Activated T-cell treated with anti-CD3 and anti-CD28 coated beads for 24 hours (primary cell): Measurements from ENCODE around the gene CD55.

Experiments
- DNase-seq: peaks from one replicate; pipeline ENCODE4 v3.0.0-alpha.2; 2020; ENCODE audit warnings: low read depth

CD55 gene

DNA sequence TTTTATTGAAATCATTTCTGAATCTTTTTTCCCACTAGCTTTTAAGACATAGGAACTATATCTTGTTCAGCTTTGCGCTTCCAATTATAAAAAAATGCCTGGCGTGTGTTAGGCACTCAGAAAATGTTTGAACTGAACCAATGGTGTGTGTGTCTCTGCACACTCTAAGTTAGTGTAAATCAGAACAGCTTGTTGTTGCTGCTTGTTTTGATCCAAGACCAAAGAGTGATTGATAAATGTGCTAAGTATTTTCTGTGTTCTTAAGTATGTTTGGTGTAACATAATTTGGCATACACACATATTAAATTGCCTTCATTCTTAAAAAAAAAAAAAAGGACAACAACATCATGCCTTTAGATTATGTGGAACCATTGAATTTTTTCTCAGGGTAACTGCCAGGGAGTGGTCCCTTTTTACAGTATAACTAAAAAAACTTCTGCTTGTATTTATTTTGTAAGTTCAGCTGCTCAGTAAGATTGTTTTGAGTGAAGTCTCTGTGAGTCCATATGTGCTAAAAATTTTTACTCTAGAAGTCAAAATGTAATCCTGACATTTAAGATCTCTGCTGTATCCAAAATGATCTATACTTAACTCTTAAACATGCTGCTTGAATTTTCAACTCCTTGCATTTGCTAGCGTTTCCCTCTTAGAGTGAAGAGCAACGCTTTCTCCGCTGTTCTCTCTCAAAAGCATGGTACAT, 8.7 kb downstream of the CD55 start:
- DNase-seq, result no peak

DNA sequence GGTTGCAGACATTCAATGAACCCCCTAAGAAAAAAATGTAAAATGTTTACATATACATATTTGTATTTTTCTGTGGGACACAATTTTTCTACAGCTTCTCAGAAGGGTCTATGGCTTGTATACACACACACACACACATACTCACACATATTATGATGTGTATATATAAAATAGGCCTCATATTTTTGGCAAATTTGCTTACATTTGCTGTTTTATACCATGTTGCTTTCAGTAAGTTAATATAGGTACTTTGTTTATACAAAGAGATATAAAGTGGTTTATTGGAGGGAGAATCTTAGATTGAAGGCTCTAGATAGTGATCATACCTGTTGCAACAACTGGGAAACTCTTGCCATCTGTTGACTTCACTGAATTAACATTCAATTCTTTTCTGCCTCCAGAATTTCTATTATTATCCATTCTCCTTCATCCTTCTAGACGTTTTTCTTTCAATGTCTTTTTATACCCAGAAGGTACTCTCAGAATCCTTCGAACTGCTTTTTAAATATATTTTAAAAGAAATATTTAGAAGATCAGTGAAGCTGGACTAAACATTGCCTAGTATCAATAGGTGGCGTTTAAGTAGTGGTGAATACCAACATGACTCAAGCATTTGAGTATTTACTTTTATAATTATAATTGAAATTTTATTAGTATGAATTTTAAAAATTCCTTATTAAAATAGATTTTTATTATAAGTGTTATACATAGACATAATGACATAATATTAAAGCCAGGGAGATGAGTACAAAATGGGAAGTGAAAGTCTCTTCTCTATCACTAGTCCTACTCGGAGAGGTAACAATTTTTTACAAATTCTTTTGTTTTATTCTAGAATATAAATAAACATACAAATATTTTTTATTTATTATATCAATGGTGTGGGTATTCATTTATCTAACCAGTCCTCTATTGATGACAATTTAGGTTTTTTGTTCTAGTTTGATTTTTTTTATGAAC, 10.2 kb downstream of the CD55 start:
- DNase-seq, result no peak

DNA sequence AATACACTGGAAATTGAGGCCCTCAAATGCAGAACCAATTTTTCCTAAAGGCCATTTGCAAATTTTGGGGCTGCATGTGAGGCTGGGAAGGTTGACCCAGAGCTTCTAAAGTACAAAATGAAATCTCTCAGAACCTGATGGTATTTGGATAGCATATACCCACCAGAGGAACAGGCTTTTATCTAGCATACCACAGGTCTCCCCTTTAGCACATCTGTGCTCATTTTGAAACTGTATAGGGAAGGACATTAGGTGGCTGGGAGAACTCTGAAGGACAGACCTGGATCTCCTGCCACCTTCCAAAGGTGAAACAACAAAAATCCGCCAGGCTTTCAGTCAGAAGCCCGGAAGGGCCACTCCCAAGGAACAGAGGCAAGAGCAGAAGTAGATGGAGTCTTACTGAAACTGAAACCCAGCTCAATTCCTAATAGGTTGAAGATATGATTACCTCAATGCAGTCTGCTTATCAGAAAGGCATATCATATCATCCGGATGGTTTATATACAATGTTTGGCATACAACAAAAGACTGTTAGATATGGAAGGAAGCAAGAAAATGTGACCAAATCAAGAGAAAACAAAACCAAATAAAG, 11.6 kb downstream of the CD55 start:
- DNase-seq, result no peak

DNA sequence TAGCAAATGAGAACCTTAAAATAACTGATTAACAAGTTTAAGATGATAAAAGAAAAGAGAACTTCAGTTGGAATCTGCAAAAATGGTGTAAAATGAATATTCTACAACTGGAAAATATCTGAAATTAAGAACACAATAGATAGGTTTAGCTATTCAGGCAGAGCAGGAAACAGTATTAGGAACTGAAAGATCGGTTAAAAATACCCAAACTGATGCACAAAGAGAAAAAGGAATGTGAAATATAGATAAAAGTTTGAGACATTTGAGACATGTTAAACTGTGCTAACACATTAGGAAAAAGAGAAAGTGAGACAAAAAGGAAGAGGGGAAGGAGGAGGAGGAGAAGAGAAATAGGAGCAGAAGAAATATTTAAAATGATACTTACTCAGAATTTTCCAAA, 12.1 kb downstream of the CD55 start:
- DNase-seq, result no peak

DNA sequence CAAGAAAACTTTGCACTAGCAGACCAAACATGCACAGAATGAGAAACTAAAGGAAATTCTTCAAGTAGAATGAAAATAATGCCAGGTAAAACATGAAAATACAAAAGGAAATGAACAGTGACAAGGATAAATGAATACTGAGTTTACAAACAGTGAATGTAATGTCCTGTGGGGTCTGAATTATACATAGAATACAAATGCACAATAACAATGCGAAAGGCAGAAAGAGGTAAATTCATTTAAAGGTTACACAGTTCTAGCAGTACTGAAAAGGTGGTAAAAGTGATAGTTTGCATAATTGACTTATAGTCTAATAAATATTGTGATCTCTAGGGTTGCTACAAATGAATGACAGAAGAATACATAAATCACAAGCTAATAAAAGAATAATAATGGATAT, 12.9 kb downstream of the CD55 start:
- no peak for DNase-seq

DNA sequence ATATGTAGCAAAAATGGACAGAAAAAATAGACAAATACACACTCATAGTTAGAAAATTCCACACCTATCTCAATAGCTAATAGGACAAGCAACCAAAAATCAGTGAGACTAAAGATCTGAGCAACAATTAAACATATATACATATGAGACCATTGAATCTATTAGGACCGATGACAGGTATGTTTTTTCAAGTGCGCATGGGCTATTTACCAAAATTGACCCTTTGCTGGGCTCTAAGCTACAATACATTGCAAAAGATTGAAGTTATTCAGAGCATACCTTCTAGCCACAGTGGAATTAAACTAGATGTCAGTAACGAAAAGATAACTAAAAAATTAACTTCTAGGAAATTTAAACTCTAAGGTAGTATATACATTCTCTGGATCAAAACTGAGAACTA, 13.7 kb downstream of the CD55 start:
- no peak for DNase-seq

DNA sequence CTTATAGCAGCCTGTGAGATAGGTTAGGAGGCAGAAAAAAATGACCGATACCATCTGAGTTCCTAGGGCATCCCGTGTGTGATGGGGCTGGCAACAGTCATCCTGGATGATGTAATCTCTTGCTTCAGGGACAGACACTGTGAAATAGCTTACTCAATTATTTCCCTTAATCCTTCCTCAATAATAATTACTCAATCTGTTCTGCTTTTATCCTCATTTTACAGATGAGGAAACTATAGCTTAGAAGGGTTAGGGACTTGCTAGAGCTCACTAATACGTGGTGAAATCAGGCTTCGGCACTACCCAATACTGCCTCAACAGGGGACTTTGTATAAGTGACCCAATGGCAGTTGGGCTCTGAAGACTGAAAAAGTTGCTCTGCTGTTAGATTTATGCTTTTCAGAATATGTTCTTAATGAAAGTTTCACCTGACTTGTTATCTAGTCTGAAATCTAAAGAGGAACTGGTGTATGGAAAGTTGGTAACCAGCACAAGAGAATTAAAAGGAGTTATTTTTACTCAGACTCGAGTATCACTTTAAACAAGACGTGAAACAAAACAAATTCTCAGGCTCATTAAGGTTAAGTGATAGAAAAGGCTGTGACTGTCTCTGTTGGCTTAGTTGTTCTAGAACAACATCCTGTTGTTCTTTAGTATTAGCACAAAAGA, 14.4 kb downstream of the CD55 start:
- no peak for DNase-seq

DNA sequence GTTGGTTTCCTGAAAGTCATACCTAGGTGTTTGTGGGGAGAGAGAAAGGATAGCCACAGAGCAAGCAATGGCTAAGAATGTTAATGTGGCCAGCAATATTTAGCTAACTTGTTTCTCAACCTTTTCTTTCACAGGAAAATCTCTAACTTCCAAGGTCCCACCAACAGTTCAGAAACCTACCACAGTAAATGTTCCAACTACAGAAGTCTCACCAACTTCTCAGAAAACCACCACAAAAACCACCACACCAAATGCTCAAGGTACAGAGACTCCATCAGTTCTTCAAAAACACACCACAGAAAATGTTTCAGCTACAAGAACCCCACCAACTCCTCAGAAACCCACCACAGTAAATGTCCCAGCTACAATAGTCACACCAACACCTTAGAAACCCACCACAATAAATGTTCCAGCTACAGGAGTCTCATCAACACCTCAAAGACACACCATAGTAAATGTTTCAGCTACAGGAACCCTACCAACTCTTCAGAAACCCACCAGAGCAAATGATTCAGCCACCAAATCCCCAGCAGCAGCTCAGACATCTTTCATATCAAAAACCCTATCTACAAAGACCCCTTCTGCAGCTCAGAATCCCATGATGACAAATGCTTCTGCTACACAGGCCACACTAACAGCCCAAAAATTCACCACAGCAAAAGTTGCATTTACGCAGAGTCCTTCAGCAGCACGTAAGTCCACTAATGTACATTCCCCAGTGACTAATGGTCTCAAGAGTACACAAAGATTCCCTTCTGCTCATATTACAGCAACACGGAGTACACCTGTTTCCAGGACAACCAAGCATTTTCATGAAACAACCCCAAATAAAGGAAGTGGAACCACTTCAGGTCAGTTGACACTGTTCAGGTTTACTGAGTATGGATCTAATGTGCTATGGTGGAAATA, 15.3 kb downstream of the CD55 start:
- DNase-seq, result peak; percentile 33

DNA sequence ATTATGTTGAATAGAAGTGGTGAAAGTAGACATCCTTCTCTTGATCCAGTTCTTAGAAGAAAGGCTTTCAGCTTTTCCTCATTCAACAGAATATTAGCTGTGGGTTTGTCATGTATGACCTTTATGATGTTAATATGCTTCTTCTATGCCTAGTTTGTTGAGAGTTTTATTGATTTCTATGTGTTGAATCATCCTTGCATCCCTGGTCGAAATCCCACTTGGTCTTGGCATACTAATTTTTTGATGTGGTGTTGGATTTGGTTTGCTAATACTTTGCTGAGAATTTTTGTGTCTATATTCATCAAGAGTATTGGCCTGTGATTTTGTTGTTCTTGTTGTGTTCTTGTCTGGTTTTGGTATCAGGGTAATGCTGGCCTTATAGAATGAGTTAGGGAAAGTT, 20.9 kb downstream of the CD55 start:
- DNase-seq, result no peak

DNA sequence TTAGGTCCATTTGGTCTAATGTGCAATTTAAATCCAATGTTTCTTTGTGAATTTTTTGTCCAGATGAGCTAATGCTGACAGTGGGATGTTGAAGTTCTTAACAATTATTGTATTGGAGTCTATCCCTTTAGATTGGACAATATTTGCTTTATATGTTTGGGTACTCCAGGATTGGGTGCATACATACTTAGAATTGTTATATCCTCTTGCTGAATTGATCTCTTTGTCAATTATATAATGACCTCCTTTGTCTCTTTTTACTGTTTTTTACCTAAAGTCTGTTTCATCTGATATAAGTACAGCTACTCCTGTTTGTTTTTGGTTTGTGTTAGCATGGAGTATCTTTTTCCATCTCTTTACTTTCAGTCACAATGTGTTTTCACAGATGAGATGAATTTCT, 22.2 kb downstream of the CD55 start:
- DNase-seq, result no peak

DNA sequence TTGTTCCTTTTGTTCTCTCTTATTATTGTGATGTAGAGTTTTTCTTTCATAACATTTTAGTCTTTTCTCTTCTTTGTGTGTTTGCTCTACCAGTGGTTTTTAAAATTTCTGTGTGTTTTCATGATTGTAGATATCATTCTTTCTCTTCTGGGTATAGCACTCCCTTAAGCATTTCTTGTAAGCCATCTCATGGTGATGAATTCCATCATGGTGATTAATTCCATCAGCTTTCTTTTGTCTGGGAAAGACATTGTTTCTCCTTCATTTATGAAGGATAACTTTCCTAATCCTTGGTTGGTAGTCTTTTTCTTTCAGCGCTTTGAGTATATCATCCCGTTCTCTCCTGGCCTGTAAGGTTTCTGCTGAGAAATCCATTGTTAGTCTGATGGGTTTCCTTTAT, 22.7 kb downstream of the CD55 start:
- DNase-seq, result no peak

DNA sequence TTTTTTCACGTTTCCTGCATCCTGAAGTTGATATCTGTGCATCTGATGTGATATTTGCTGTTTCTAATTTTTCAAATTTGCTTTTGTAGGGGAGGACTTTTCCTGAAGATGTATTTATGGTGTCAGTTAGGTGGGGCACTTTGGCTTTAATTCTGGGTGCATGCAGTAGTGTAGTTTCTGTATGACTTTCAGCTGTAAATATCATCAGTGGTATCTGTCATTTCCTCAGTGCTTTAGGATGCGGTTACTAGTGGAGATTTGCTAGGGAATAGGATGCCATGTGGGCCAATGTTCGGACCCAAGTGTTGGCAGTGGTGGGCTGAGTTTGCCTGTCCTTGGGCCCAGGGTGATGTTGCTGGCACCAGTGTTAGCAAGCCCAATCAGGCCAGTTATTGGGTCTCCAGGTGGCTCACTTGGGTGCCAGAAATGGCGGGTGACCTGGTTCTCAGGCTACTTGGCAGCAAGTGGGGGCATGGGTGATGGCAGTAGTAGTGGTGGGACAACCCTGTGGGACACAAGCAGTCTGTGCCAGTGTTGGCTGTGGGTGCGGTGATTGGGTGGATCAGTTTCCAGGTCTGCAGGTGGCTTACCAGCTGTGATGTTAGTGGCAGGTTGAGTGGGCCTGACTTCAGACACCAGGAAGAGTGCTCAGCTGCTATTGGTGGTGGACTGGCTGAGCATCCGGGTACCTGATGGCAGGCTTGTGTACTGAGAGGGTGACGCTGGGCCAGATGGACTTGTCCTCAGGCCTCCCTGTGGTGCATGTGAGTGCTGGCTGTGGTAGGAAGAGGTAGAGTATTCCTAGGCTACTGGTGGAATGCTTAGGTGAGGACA, 24.4 kb downstream of the CD55 start:
- DNase-seq, result no peak

DNA sequence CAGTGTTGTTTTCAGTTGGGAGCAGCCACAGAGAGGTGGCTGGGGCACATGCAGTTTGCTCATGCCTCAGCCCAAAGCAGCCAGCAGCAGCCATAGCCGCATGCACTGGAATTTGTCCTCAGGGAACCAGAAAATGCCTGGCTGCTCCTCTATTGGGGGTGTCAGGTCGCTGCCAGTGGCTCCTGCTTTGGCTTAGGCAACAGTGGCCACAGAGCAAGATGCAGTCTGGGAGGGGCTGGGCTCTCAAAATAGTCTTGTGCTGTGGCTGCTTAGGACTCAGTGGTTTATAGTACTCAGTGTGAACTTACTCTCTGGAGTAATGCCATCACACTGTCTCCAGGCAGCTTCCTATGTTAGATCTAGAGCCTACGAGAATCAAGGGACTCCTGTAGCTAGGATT, 25.0 kb downstream of the CD55 start:
- no peak for DNase-seq

DNA sequence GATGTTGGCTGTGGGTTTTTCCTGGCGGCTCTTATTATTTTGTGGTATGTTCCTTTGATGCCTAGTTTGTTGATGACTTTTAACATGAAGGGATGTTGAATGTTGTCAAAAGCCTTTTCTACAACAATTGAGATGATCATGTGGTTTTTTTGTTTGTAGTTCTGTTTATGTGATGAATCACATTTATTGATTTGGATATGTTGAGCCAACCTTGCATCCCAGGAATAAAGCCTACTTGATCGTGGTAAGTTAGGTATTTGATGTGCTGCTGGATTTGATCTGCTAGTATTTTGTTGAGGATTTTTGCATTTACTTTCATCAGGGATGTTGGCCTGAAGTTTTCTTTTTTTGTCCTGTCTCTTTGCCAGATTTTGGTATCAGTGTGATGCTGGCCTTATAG, 28.5 kb downstream of the CD55 start:
- no peak for DNase-seq

DNA sequence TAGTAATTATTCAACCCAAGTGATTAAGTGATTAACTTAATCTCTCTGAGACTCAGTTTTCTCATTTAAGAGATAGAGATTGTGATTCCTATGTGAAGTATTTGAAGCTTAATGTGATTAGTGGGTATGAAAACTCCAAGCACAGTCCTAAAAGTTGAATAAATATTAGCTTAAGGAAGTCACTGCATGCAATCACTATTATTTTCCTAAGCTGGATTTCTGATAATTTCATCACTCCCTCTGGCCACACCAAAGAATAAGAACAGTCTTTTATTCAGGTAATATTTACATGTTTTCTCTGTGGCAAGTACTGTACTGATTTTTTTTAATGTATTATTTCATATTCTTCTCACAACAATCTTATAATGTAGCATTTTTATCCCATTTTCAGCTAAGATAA, 31.1 kb downstream of the CD55 start:
- DNase-seq, result no peak

DNA sequence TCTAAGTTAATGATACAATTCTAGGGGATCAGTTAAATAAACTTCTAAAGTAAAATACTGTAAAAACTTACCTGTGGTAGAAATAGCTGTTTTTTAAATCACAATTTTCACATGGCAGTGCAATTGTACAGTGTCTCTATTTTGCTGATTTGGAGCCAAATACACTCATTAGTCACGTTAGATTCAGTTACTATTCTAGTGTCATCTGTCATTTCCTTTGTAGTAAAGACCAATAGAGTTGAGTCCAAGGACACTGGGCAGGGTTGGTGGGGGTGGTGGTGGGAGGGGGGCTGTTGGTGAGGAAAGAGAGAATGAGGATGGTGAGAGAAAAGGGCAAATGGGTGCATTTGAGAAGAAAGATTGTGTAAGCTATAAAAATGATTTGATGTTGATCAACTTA, 33.6 kb downstream of the CD55 start:
- DNase-seq, result no peak

DNA sequence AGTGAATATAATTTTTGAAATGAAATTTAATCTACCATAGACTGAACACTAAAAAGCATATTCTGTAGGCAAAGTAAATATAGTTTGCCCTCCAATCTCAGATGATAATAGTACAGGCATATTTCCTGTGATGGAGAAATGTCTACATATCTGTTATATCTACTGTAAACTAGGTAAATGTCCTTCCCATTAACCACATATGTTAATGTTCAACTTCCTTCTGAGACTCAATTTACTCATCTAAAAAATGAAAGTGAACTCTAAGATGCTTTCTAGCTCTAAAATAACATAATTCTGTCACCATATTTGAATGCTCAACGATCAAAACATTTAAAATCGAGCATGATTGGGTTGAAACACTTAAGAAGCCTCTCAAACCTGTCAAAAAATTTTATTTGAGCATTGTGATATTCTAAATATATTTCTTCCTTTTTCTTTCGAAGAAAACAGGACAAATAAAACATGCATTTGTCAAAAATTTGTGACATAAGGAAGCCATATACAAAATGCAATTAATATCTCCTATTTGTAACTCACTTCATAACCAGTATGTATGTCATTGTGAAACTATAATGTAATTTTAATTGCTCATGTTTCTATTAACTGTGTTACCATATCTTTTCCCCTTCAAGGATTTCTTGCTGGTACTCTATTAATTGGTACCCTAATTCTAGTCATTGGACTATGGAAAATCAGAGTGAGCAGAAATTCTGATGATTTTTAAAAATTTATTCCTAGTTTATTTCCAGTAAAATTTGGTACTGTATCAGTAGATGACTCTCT, 34.2 kb downstream of the CD55 start:
- no peak for DNase-seq

DNA sequence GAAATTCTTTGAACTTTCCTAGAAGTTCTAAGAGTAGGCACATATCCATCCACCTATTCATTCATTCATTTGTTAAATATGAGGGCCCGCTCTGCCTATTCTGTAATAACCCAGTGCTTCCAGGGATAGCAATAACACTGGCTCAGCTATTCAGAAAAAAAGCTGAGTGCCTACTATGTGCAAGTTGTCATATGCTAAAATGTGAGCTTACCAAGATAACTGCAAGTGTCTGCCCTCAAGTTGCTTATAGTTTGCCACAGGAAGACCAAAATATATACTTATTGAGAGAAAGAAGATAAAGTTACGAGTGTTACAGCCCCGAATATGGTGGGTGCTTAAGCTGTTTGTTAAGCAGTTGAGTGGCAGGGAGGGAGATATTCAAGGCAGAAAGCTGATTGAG, 39.6 kb downstream of the CD55 start:
- no peak for DNase-seq

DNA sequence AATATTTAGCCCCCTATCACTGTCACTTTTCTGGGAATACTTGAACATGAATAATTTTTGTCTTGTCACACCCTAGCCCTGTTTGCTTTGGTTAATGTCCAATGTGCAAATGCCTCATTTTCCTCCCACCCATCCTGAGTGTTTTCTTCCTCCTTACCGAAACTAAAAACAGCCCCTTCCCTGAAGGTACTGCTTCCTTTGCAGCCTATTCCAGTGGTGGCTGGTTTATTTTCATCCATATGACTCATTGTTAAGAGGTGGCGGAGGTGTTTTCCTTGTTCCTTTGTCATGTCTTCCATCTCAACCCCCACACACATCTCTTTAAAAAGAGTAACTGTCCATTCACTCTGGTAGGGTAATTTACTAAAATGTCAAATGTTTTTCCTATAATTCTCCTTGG, 40.4 kb downstream of the CD55 start:
- no peak for DNase-seq
